LHCN-M2 (cell line): ENCODE measurements around the gene UFD1. TPM values are rescaled to one million over a fixed set of nuclear protein-coding genes. Genes with fewer than 3 reads are reported as not detected.

Source experiments
- DNase-seq: peaks from one replicate; pipeline ENCODE4 v3.0.0-alpha.2; 2012; ENCODE audit warnings: low read depth
- total RNA-seq: library from RNA; depleted of rRNA; stranded (reverse); fragments of >200 nt; gene quantifications from 2 replicates; pipeline ENCODE4 v1.2.3, GENCODE V29; 2014

Gene UFD1
- total RNA-seq, 1 experiment from 2014 or later = 81.3 TPM

DNA sequence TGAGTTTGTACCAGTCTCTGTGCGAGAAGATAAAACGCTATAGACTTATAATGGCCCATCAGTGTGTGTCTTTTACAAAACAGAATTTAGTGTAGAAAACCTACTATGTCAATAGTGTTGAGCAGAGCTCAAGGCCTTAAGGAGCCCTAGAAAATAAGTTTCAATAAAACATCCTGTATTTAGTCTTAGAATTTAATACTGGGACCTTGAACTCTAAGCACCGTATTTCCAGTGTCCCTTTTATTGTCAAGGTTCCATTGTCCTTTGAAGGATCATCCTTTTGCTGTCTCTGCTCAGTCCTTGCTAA, 17.3 kb upstream of the UFD1 start:
- DNase-seq = no peak

DNA sequence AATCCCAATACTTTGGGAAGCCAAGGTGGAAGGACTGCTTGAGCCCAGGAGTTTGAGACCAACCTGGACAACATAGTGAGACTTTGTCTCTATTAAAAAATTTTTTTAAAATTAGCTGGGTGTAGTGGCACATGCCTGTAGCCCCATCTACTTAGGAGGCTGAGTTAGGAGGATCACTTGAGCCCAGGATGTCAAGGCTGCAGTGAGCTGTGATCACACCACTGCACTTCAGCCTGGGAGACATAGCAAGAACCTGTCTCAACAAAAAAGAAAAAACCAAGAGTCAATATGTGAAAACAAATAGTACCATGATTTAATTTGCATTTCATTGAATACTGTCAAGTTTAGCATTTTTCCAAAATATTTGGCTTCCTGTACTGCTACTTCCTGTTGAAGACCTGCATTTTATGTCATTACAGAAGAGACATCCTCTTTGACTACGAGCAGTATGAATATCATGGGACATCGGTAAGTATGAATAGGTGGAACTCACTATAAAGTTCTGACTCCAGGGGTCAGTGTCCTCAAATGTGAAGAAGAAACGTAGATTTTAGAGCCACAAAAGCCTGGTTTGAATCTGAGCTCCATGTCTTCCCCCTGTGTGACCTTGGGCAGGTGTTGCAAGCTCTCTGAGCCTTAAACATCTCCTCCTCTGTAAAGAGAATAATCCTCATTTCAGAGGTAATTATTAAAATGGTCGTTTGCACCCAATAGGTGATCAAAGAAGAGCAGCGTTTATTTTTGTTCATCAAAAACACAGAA, 16.8 kb upstream of the UFD1 start:
- DNase-seq = peak; percentile 59

DNA sequence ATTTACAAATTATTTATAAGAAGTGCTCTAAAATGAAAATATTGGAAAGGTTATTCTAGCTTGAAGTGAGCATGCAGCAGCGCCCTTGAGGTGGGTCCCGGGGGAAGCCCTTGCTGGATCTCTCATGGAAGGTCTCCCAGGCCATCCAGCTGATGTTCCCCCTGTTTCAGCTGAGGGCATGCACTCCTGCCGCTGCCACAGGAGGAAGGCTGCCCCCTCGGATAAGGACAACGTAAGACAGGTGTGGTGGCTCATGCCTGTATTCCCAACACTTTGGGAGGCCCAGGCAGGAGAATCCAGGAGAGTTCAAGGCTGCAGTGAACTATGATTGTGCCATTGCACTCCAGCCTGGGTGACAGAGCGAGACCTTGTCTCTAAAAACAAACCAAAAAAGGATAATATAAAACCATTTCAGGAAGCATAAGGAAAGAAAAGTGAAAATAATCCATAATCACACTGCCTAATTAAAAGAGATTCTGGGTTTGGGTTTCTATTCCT, 15.7 kb upstream of the UFD1 start:
- no peak for DNase-seq

DNA sequence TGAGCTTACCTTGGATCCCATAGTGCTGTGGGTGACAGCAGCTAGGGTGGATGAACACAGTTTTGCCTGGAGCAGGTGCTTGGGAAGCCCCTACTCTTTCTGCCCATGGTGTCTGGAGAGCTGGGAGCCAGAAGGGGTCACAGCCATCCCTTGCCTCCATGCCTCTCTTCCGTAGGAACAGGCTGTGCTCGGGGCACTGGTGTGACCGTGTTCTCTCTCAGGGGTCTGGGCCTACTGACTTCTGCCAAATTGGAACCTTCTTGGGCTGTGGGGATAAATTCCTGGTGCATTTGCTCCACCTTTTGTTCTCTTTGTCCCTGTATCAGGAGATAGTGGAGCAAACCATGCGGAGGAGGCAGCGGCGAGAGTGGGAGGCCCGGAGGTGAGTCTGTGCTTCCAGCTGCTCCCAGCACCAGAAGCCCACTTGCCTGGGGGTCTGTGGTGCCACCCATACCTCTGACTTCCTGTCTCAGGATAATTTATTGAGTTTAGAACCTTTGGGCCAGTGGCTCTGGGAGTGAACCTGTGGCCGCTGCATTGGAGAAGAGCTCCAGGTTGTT, 15.1 kb upstream of the UFD1 start:
- no peak for DNase-seq

DNA sequence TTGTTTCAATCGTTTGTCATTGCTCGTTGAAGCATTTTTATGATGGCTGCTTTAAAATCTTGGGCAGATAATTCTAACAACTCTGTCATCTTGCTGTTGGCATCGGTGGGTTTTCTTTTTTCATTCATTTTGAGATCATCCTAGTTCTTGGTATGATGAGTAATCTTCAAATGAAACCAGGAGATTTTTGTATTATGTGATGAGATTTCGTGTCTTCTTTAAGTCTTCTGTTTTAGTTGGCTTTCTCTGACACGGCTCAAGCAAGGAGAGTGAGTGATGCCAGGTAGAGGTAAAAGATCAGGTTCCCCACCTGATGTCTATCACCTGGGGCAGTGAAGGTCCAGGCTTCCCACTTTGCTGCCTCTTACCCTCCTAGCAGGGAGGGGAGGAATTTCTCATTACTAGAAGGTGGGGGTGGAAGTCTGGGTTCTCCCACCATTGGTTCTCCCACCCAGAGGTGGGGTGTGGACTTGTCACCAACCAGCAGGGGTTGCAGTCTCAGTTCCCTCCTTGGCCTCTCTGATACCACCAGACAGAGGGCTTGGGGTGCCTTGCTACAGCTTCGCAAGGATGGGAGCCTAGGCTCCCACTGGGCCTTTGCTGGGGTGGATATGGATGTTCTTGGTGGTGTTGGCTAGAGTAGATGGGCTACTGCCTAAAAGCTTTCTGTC, 13.6 kb upstream of the UFD1 start:
- DNase-seq = no peak

DNA sequence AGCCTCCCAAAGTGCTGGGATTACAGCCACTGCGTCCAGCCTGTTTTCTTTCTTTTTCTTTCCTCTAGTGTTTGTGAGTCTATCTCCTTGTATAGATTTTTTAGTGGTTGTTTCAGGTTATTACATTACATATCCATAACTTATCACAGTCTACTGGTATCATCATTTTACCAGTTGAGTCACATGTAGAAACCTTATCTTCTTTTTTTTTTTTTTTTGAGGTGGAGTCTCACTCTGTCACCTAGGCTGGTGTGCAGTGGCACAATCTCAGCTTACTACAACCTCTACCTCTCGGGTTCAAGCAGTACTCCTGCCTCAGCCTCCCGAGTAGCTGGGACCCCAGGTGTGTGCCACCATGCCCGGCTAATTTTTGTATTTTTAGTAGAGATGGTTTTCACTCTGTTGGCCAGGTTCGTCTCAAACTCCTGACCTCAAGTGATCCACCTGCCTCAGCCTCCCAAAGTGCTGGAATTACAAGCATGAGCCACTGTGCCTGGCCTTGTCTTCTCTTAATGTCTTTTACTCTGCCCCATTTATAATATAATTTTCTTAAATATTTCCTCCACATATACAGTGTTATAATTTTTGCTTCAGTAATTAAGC, 11.7 kb upstream of the UFD1 start:
- DNase-seq = no peak

DNA sequence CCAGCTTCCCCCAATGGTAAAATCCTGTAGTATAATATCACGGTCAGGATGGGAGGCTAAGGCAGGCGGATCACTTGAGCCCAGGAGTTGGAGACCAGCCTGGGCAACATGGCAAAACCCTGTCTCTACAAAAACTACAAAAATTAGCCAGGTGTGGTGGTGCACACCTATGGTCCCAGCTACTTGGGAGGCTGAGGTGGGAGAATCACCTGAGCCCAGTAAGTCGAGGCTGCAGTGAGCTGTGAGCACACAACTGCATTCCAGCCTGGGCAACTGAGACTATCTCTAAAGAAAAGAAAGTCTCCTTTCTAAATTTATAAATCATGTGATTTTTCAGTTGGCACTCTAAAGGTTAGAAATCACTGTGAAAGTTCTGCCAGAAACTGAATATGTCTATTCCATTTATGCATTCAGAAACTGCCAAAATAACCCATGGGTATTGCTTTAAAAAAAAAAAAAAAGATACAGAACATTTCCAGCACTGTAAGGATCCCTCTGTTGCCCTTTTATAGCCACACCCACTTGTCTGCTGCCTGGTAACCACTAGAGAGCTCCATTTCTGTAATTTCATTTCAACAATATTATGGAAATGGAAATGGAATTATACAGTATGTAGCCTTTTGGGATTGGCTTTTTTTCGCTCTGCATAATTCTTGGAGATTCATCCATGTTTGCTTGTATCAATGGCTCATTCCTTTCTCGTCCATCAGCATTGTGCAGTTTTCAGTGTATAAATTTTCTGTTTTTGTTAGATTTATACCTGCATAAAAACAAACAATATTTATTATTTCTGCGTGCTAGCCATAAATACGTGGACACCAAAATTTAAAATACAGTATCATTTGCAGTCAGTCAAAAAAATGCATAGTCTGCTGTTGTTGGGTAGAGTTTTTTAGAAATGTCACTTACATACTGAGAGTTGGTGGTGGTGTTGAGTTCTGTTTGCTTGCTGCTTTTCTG, 10.2 kb upstream of the UFD1 start:
- peak; percentile 65 for DNase-seq

DNA sequence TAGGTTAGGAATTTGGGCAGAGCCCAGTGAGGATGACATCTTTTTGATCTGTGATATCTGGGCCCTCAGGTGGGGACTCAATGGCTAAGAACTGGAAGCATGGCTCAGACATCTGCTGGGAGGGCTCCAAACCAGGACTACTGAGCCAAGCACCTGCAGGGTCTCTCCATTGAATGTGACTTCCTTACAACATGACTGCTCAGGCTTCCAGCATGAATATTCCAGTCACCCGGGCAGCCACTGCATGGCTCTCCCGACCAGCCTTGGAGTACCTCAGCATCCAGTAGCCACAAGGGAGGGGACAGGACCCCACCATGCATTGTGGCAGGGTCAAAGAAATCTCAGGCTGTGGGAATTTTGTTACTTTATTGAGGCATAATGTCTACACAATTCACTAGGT, 9.3 kb upstream of the UFD1 start:
- no peak for DNase-seq

DNA sequence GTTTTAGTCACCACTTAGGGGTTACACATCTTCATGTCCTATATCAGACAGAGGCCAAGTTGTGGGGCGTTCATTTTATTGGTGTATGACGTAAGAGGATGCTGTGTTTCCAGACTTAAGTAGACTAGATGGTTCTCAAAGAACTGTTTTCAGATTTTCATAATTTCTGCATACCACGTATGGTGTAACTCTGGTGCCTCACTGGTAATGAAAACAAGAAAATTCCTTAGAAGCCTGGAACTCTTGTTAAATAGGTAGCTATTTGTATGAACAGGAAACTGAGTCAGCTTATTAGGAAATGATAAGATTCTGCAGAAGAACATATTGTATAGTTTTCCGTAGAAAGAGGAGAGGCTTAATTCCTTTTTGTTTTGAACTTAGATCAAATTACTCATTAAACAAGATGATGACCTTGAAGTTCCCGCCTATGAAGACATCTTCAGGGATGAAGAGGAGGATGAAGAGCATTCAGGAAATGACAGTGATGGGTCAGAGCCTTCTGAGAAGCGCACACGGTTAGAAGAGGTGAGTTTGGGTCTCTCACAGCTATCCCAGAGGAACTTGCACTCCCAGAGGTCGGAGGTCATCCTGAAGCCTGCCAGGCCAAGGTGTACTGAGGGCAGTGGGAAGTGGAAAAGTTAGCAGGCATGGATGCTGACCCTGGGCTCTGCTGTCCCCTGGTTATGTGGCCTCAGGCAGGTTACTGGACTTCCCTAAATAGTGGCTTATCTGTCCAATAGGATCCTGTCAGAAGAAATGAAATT, 4.7 kb upstream of the UFD1 start:
- DNase-seq = no peak

DNA sequence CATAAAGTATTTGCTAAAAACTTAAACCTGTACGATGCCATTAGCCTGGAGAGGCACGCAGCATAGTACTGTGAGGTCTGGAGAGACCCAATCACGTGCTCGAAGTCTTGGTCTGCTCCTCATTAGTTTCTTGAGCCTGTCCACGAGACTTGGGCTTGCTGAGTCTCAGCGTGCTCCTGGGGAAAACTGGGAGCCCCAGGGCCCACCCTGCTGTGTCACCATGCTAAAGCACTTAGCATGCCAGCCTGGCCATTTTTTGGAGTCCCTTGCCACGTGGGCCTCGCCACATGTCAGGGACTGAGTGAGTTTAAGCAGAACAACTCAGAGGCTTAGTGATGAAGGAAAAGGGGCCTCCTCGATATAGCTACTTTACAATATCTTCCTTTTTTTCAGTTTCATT, 3.3 kb upstream of the UFD1 start:
- DNase-seq = no peak

DNA sequence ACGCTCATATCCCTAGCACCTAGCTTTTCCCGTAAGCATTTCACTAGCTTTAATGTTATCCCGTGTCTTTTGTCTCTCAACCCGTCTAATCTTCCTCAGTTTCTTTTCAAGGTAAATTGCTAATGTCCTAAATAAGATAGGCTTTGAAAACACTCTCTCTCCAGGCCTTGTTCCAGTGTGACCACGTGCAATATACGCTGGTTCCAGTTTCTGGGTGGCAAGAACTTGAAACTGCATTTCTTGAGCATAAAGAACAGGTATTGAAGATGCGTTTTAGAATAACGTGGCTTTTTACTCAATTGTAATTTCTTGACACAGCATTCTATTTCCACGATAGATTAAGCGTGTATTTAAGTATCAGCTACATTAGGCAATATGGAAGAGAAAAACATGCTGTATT, 1.8 kb upstream of the UFD1 start:
- no peak for DNase-seq

DNA sequence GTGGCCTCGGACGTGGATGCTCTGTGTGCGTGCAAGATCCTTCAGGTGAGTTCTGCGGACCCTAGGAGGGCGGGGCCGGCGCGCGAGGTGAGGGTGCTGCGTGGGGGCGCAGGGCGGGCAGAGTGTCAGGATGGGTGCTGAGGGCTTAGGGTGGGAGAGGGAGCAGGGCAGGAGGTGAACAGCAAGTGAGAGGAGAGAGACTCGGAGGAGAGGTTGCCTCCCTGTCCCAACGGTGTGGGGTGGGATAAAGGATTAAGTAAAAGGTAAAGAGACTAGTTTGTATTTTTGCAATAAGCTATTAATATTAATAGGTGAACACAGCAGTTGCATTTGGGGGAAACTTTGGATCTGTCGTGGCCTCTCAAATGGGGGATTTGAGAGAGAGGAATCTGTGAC, 1.2 kb upstream of the UFD1 start:
- DNase-seq = no peak

DNA sequence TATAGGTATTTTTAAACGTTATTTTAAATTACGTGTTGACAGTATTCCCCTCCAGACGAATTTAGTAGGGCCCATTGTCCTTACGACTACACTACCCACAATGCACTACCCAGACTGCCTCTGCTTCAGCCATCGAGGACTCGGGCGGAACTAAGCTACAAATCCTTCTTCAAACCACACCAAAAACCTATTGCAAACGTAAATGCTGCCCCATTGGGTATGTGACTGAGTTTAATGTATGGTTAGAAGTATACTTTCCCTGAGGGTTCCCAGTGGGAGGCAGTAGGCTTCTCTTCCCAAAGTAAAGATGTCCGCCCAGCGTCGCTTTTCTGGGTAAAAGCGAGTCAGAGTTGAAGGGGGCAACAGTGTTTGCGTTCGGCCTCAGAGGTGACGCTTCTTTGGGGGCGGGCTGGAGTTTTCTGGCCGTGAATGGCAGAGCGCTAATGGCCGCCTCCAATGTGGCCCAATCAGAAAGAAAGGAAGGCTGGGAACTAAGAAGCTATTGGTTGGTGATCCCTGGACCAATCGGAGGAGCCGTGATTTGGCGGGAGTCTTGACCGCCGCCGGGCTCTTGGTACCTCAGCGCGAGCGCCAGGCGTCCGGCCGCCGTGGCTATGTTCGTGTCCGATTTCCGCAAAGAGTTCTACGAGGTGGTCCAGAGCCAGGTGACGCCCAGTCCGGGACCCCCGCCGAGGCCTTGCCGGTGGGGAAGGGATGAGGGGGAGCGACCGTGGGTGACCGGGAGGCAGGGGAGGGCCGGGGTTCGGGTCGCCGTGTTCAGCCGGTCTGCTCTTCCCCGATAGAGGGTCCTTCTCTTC, 571 bp upstream of the UFD1 start, which contains the start of gene CDC45:
Gene CDC45 (plus strand): TSS at position 566 of the 818 bp plus-strand sequence. CDS start 49 bp downstream, at position 615.
- peak; percentile 98 for DNase-seq

DNA sequence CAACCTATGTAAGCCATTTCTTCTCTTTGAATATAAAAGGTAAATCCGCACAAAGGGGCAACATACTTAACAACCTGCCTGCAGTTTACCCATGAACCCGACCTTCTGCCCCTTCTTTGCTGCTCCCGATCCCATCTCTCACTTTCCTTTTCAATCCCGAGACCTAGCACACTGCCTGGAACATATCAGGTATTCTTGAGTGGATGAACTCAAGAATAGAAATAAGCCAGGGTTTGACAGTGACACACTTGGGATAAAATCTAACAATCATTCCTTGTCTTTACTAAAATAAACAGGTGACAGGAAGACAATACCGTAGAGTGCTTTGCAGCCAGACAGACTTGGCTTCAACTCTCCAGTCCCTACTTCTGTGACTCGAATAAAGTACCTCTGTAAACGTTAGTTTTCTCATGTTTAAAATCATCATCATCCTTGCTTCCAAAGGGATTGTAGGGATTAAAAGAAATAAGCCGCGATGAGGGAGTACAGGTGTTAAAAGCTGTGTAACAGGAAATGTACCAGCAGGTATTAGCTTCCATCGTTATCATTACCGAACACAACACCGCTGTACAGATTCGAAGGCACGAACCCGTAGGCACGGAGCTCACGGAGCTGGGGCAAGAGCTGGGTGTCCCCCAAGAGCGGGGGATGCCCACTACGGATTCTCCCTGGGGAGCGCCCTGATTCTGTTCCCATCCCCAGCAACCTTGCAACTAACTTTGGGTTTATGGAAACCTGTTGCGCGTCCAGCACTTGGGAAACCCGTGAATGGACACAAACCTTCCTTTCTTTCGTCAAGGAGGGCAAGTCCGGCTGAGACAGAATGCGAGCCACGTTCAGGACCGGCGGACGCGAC, 720 bp downstream of the UFD1 start:
- DNase-seq = no peak

DNA sequence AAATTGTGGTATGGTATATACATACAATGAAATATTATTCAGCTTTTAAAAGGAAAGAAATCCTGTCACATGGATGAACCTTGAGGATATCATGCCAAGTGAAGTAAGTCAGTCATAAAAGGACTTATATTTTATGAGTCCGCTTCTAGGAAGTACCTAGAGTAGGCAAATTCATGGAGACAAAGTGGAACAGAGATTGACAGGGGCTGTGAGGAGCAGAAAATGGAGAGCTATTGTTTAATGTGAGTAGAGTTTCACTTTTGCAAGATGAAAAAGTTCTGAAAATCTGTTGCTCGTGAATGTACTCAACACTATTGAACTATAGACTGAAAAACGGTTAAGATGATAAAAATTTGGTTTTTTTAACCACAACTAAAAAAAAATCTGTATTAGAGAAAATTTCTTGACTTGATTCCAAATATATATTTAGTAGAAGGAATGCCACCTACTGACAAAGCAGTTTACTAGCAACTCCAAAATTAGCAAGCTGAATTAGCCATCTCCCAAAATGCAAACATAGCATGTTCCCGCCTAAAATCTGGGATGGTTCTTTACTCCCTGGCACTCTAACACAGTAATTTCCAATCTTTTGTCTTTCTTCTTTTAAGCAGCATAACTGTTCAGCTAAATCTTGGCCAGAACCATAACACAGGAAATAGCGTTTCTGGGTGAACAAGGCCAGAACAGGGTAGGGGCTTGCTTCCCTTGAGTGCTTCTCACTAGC, 1.5 kb downstream of the UFD1 start:
- peak; percentile 27 for DNase-seq

DNA sequence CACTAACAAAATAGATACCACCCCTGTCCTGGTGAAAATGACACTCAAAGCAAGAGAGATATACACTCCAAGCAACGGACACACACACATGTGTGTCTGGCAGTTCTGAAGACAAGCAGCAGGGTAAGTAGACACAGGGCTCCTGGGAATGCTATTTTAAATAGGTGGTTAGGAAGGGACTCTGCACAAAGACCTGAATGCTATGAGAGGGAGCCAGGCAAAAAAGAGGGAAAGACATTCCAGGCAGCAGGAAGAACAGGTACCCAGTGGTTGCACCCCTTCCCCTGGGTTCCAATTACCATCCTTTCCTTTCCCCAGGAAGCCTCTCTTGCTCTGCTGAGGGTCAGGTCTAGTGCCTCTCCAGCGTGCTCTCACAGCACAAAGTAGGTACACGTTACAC, 3.0 kb downstream of the UFD1 start:
- no peak for DNase-seq

DNA sequence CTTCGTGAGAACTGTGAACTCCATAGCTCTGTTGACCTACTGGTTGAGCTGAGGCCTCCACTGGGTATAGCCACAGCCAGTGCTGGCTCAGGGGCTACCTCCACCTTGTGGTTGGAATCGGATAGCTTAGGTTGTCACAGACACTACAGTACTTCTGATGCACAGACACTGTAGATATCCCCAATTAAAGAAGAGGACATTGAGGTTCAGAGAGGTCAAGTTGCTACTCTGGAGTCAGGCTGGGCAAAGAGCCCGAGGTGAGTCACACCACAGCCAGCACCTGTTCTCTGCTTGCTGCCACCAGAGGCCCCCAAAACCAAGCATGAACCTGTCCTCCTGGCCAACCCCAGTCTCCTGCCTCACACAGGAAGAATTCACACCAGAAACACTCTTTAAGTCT, 5.4 kb downstream of the UFD1 start:
- peak; percentile 70 for DNase-seq

DNA sequence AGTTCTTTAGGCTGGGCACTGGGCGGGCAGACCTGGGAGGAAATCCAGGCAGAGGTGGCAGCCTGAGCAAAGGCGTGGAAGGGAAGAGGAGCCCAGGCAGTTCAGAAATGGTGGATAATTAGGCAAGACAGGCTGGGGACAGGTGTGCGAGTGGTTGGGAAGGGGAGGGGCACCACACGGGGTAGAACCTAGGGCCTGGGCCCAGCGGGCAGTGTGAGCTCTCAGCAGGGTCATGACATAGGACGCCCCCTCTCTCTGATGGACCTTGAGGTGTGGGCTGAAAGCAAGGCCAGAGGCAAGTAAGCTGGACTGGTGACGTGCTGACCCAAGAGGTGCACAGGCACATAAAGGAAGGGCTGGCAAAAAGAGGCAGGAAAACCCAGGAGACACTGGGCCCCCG, 6.8 kb downstream of the UFD1 start:
- DNase-seq = no peak
